ENCODE data around the gene CAPNS1. TPM values are rescaled to one million over a fixed set of nuclear protein-coding genes. Genes with fewer than 3 reads are reported as not detected.

Gene CAPNS1
- total and polyA plus RNA-seq, 9 of the 15 experiments (the other 6 are each of a cell fraction or from before 2014, with no cell fraction given) = 77.9 to 576 (median 258) TPM

GRCh38 chr19:36139473-36140303 is at the start of gene CAPNS1 (continued):
- peak; percentile 86 for TF ChIP-seq VEZF1 (CRISPR knock-in tag; IDR thresholded peaks at IDR 0.05)
- no peak for TF ChIP-seq ESRRB (CRISPR knock-in tag; IDR thresholded peaks at IDR 0.05; ENCODE audit: borderline replicate concordance)
- TF ChIP-seq ARID3A (IDR thresholded peaks at IDR 0.05; ENCODE audit: borderline replicate concordance, low read depth, low read length) = no peak
- TF ChIP-seq THRAP3 (IDR thresholded peaks at IDR 0.05; ENCODE audit: borderline replicate concordance) = no peak
- no peak for TF ChIP-seq ZNF165 (CRISPR knock-in tag; IDR thresholded peaks at IDR 0.05; ENCODE audit: borderline replicate concordance)
- no peak for TF ChIP-seq DIDO1 (tag; IDR thresholded peaks at IDR 0.05; ENCODE audit: low read depth)
- peak; percentile 52 for TF ChIP-seq HNRNPLL (IDR thresholded peaks at IDR 0.05; ENCODE audit: low read depth, low read length, poor library complexity, severe bottlenecking)
- no peak for TF ChIP-seq SIX5 (IDR thresholded peaks at IDR 0.05; ENCODE audit: borderline replicate concordance in 1 of 2, insufficient read depth in 1 of 2, low read depth in 1 of 2, low read length in 2 of 2)
- TF ChIP-seq HNRNPUL1 (IDR thresholded peaks at IDR 0.05; ENCODE audit: low read length) = no peak
- TF ChIP-seq RBM34 (IDR thresholded peaks at IDR 0.05; ENCODE audit: borderline replicate concordance, insufficient read depth, low read length) = no peak
- peak in 1 of 2 experiments; percentile 24; a peak in 1 of 4 replicates for TF ChIP-seq RCOR1 (IDR thresholded peaks at IDR 0.05; ENCODE audit: borderline replicate concordance in 1 of 2, low read depth in 2 of 2, low read length in 2 of 2)
- TF ChIP-seq CHAMP1 (IDR thresholded peaks at IDR 0.05) = no peak
- peak; percentile 97 for TF ChIP-seq ZBED1 (IDR thresholded peaks at IDR 0.05)
- no peak for TF ChIP-seq ZNF354B (CRISPR knock-in tag; IDR thresholded peaks at IDR 0.05)
- TF ChIP-seq ZBTB17 (CRISPR knock-in tag; IDR thresholded peaks at IDR 0.05) = peak; percentile 23; the same call in 1 of the 2 replicates
- no peak for TF ChIP-seq NFE2L1 (tag; IDR thresholded peaks at IDR 0.05; ENCODE audit: borderline replicate concordance, low read depth)
- peak; percentile 17; the same call in 1 of the 2 replicates for TF ChIP-seq XRCC5 (IDR thresholded peaks at IDR 0.05; ENCODE audit: low read depth, low read length)
- peak in 1 of 2 experiments; percentile 28; a peak in 2 of 4 replicates for TF ChIP-seq HDAC1 (IDR thresholded peaks at IDR 0.05)
- TF ChIP-seq KLF13 (tag; IDR thresholded peaks at IDR 0.05; ENCODE audit: borderline replicate concordance, low read depth) = peak; percentile 59; the same call in 1 of the 2 replicates
- TF ChIP-seq SPI1 (IDR thresholded peaks at IDR 0.05; ENCODE audit: borderline replicate concordance, low read depth, low read length) = no peak
- TF ChIP-seq TEAD1 (CRISPR knock-in tag; IDR thresholded peaks at IDR 0.05) = peak in 1 of 2 experiments; percentile 38; a peak in 2 of 4 replicates
- TF ChIP-seq ETV1 (tag; conservative IDR thresholded peaks at IDR 0.05; ENCODE audit: low read depth) = peak; percentile 72; the same call in 1 of the 2 replicates

Data from K562 (cell line).